GM13977 (cell line): Measurements from ENCODE around the gene PLEKHA1.

Source experiments
- DNase-seq: peaks from one replicate; pipeline ENCODE4 v3.0.0; 2012; ENCODE audit warnings: low spot score
- in situ Hi-C: fragments of 300-500 bp; cut with MboI; formaldehyde crosslinking; loops from one replicate; pipeline ENCODE4 v1.12.0; 2022; ENCODE audit warnings: low sequenced_read_pairs, low pct_unique_long_range_greater_than_20kb, mixed read lengths, inconsistent platforms; ENCODE audit not compliant: unreplicated experiment
- TF ChIP-seq, protein P1 (sequence below): IDR thresholded peaks from 2 replicates; pipeline ENCODE4 v1.5.1; 2012; ENCODE audit warnings: mild to moderate bottlenecking, control low read depth; ENCODE audit not compliant: insufficient read depth; ENCODE audit errors: extremely low read depth, missing control alignments

PLEKHA1 gene

DNA sequence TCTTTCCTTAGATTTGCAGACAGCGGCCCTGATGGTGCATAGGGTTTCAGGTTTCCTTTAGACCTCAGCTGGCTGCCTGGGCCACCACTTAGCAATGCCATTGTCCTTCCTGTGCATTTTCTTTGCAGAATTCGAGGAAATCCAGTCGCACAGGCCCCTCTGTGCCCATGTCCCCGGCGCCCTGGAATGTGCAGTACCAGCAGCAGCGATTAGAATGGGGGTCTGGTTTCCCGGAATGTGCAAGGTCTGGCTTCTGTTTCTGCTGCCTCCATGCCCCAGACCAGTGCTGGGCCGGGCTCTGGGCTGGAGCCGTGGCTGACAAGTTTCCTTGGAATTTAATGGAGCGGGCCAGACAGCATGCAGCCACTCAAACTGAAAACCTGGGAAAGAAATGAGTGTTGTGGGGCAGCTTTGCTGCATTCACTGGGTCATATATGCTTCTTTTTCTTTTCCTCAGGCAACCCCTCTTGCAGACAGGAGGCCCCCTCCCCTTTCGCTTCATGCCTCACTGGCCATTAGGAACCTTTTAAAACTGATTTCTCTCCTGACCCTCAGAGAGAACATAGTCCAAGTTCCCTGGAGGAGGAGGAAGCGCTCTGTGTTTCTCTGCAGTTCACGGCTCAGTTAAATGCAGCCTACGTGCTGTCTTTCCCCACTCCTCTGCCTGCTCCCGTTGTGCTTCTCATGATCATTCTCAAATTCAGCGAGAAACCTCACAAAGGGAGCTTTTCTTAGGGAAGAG lies 101.3 kb downstream of the PLEKHA1 start:
- DNase-seq = no peak
- in situ Hi-C loops = no loop called here
- TF ChIP-seq, protein P1, sequence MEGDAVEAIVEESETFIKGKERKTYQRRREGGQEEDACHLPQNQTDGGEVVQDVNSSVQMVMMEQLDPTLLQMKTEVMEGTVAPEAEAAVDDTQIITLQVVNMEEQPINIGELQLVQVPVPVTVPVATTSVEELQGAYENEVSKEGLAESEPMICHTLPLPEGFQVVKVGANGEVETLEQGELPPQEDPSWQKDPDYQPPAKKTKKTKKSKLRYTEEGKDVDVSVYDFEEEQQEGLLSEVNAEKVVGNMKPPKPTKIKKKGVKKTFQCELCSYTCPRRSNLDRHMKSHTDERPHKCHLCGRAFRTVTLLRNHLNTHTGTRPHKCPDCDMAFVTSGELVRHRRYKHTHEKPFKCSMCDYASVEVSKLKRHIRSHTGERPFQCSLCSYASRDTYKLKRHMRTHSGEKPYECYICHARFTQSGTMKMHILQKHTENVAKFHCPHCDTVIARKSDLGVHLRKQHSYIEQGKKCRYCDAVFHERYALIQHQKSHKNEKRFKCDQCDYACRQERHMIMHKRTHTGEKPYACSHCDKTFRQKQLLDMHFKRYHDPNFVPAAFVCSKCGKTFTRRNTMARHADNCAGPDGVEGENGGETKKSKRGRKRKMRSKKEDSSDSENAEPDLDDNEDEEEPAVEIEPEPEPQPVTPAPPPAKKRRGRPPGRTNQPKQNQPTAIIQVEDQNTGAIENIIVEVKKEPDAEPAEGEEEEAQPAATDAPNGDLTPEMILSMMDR = no peak

DNA sequence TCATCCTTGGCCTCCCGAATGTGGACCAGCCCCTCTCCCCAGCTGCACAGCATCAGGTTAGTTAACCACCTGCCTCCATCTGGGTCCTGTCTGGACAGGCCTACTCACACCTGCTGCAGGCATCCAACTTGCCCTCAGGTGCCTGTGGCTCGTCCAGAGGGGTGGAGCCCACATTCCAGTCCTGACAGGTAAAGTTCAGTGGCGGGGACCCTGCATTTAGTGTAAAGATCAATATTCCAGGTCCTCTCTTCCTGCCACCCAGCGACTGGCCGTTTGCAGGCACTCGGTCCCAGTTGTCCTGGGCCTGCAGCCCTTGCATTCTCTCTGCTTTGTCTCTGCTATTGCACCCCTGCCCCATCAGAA lies 101.8 kb downstream of the PLEKHA1 start:
- in situ Hi-C loops = no loop called here
- DNase-seq = no peak
- TF ChIP-seq, protein P1 = no peak

DNA sequence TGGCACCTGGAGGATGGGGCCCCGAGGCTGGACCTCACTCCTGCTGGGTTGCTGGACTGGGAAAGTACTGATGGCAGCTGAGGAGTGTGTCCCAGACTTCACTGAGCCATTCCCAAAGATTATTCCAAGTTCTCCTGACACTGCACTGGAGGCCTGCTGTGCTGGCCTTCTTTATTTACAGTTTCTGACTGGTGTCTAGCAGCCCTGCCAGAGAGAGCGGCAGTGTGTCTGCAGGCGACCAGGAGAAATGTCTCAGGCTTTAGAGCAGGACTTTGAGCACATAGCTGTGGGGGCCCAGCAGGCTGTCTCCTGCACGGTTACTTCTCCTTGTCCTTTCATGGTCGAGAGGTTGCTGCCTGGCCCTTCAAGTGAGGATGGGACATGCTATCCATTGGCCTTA lies 102.9 kb downstream of the PLEKHA1 start:
- in situ Hi-C loops = no loop called here
- TF ChIP-seq, protein P1 = no peak
- DNase-seq = no peak

DNA sequence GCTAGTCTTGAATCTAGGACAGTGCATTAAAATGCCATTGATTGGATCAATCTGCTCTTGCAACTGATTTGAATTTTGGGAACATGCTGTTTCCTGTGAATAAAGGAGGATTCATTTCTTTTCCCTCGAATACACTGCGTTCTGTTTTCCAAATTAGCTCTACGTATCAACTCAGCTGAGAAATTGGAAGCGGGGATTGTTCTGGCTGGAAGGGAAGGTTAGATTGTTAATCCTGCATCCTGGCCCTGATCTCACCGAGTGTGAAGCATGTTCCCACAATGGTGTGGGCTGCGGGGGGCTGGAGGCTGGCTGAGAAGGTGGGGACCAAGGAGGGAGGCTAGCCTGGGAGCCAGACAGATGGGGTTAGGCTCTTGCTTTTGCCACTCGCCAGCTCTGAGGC lies 104.5 kb downstream of the PLEKHA1 start:
- no peak for DNase-seq
- in situ Hi-C loops = no loop called here
- TF ChIP-seq, protein P1 = no peak

DNA sequence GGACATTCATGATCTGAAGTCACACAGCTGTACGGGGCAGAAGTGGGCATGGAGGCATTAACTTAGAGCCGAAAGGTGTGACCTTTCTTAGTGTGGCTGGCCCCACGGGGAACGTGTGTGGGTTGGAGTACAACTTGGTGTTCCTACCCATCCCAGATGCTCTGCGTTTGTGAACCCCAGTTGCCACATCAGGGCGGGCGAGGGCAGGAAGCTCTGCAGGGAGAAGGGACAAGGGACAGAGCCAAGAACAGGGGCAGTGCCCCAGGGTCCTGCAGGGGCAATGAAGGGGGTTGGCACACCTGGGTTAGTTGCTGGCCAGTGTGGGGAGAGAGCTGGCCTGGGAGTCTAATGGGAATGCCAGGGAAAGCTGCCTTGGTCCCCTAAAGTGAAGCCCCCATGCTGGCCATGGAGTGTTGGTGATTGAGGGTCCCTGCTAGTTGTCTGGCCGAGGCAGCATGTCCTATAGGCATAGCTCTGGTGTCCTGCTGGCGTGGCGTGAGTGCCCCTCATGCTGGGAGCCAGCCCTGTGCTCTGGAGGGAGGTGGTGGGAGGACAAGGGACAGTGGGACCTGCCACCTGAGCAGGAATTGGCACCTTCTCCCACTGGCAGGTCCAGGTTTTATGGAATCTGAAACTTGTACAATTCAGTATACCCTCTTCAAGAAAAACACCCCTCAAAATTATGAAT lies 105.8 kb downstream of the PLEKHA1 start:
- TF ChIP-seq, protein P1 = no peak
- in situ Hi-C loops = no loop called here
- DNase-seq = no peak

DNA sequence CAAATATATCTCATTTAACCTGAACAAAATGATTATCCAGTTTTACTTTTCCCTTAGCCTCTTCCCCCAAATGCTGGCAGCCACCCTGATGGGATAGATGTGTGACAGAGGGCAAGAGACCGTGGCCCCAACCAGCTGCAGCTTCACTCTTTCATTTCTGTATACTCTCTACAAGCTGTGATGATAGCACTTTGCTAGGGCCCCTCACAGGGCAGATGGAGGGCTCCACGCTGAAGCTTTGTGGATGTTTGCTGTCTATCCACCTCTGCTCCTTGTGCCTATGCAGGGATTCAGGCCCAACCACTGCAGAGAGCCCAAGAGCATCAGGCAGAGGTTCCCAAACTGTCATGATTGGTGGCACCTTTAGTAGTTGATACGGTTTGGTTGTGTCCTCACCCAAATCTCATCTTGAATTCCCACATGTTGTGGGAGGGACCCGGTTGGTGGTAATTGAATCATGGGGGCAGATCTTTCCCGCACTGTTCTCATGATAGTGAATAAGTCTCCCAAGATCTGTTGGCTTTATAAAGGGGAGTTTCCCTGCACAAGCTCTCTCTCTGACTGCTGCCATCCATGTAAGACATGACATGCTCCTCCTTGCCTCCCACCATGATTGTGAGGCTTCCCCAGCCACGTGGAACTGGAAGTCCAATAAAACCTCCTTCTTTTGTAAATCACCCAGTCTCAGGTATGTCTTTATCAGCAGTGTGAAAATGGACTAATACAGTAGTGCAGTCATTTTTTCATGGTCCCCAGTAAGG lies 107.0 kb downstream of the PLEKHA1 start:
- TF ChIP-seq, protein P1 = no peak
- no peak for DNase-seq
- in situ Hi-C loops = no loop called here
